Activated naive CD8-positive, alpha-beta T cell treated with anti-CD3 and anti-CD28 coated beads, Interleukin-2, amount 10 ng/mL, durations not matched to agents 7 days and 5 days (primary cell): Measurements from ENCODE around the gene CD81. TPM values are rescaled to one million over a fixed set of nuclear protein-coding genes. Genes with fewer than 3 reads are reported as not detected.

Source experiments
- ATAC-seq: fragments of 150-1000 bp; cut with Tn5 transposase; one replicate; pipeline ENCODE4 v1.10.0; 2021; ENCODE audit warnings: low read depth, moderate library complexity
- POLR2A ChIA-PET: fragments of 350-600 bp; sonication (Branson Sonifier 250); formaldehyde crosslinking; loops from one replicate; lab custom pipeline; 2021; ENCODE audit warnings: antibody characterized with exemption; lab: Charles Lee
- DNase-seq: peaks from one replicate; pipeline ENCODE4 v3.0.0; 2021
- H3K27ac Mint-ChIP-seq: one replicate; pipeline ENCODE4 v1.8.0; 2022; ENCODE audit warnings: mild to moderate bottlenecking, mixed read lengths
- H3K27me3 Mint-ChIP-seq: one replicate; pipeline ENCODE4 v1.8.0; 2022; ENCODE audit warnings: mild to moderate bottlenecking, moderate library complexity, mixed read lengths
- H3K36me3 Mint-ChIP-seq: one replicate; pipeline ENCODE4 v1.8.0; 2021; ENCODE audit warnings: mild to moderate bottlenecking, mixed read lengths
- H3K4me1 Mint-ChIP-seq: one replicate; pipeline ENCODE4 v1.8.0; 2021; ENCODE audit warnings: mixed read lengths
- H3K4me3 Mint-ChIP-seq: one replicate; pipeline ENCODE4 v1.8.0; 2022; ENCODE audit warnings: mild to moderate bottlenecking, moderate library complexity, mixed read lengths
- H3K9me3 Mint-ChIP-seq: one replicate; pipeline ENCODE4 v1.8.0; 2021; ENCODE audit warnings: mixed read lengths
- total RNA-seq, 2 experiments: library from RNA; stranded (reverse); gene quantifications; one replicate each; pipeline ENCODE4 v1.2.3, GENCODE V29; 2021

The CD81 gene
- total RNA-seq, 2 experiments from 2014 or later: 149 to 154 TPM

- H3K27me3 Mint-ChIP-seq: no peaks in the 10 kb centered on the region
- POLR2A ChIA-PET: interaction anchor here (1.0 to 3.3 kb wide), 9 partner anchors 13 to 492 kb away, joined by 3 to 32 read pairs (median 8); partner anchors contain the start of genes C11orf21, CD81 and TSPAN32
- DNase-seq: no peak
- H3K36me3 Mint-ChIP-seq: peaks cover 1% of the 10 kb centered on the region
- H3K4me1 Mint-ChIP-seq: peaks cover 3% of the 10 kb centered on the region
- peak overlapping the region; percentile 90 for H3K27ac Mint-ChIP-seq
- peak overlapping the region; percentile 90 for H3K4me3 Mint-ChIP-seq
- no peak for ATAC-seq
- H3K9me3 Mint-ChIP-seq: no peaks in the 10 kb centered on the region
Measured at GRCh38 chr11:2400762-2401435, 23.8 kb downstream of the CD81 start.

- peaks cover 3% of the 10 kb centered on the region for H3K4me1 Mint-ChIP-seq
- peak overlapping the region; percentile 90 for H3K27ac Mint-ChIP-seq
- H3K36me3 Mint-ChIP-seq: peaks cover 1% of the 10 kb centered on the region
- peak overlapping the region; percentile 90 for H3K4me3 Mint-ChIP-seq
- POLR2A ChIA-PET: interaction anchor here (1.3 to 3.3 kb wide), 3 partner anchors 25 to 491 kb away, joined by 5 to 32 read pairs (median 14); partner anchors contain the start of gene CD81
- ATAC-seq (no peak), DNase-seq (no peak)
- no peaks in the 10 kb centered on the region for H3K9me3 Mint-ChIP-seq
- no peaks in the 10 kb centered on the region for H3K27me3 Mint-ChIP-seq
Measured at GRCh38 chr11:2401436-2401984, 24.4 kb downstream of the CD81 start.

- ATAC-seq: no peak
- Mint-ChIP-seq H3K36me3 (peaks cover 1% of the 10 kb centered on the region), H3K27me3 (no peaks in the 10 kb centered on the region), H3K27ac (no peak overlapping the region), H3K9me3 (no peaks in the 10 kb centered on the region), H3K4me1 (peaks cover 3% of the 10 kb centered on the region), H3K4me3 (peak overlapping the region; percentile 90)
- DNase-seq: no peak
- POLR2A ChIA-PET: interaction anchor here (3.0 to 3.3 kb wide), 2 partner anchors 26 to 97 kb away, joined by 14 to 32 read pairs; partner anchors contain the start of gene CD81
Measured at GRCh38 chr11:2402106-2402505, 25.0 kb downstream of the CD81 start.

- H3K4me3 Mint-ChIP-seq: no peak overlapping the region
- no peaks in the 10 kb centered on the region for H3K27me3 Mint-ChIP-seq
- POLR2A ChIA-PET: interaction anchor here (1.0 to 1.1 kb wide), 2 partner anchors 93 to 102 kb away, joined by 3 read pairs; partner anchors contain the start of genes C11orf21 and TSPAN32
- H3K27ac Mint-ChIP-seq: no peak overlapping the region
- no peak for ATAC-seq
- H3K9me3 Mint-ChIP-seq: no peaks in the 10 kb centered on the region
- DNase-seq: no peak
- peaks cover 3% of the 10 kb centered on the region for H3K4me1 Mint-ChIP-seq
- H3K36me3 Mint-ChIP-seq: peaks cover 1% of the 10 kb centered on the region
Measured at GRCh38 chr11:2402890-2403645, 26.0 kb downstream of the CD81 start.

GRCh38 chr11:2404735-2405196, 27.7 kb downstream of the CD81 start:
- ATAC-seq: no peak
- Mint-ChIP-seq H3K4me1 (peaks cover 3% of the 10 kb centered on the region), H3K9me3 (no peaks in the 10 kb centered on the region), H3K36me3 (peaks cover 1% of the 10 kb centered on the region), H3K27me3 (no peaks in the 10 kb centered on the region), H3K27ac (no peak overlapping the region), H3K4me3 (no peak overlapping the region)
- DNase-seq: no peak
- POLR2A ChIA-PET: no interaction called here

- Mint-ChIP-seq H3K9me3 (no peaks in the 10 kb centered on the region), H3K4me1 (peaks cover 1% of the 10 kb centered on the region), H3K4me3 (no peak overlapping the region), H3K36me3 (peaks cover 1% of the 10 kb centered on the region), H3K27ac (no peak overlapping the region), H3K27me3 (no peaks in the 10 kb centered on the region)
- POLR2A ChIA-PET: no interaction called here
- ATAC-seq (no peak), DNase-seq (no peak)
Measured at GRCh38 chr11:2406451-2406850, 29.3 kb downstream of the CD81 start.

GRCh38 chr11:2406878-2407410, 29.8 kb downstream of the CD81 start:
- DNase-seq (no peak), ATAC-seq (no peak)
- Mint-ChIP-seq H3K9me3 (no peaks in the 10 kb centered on the region), H3K27me3 (no peaks in the 10 kb centered on the region), H3K4me3 (no peak overlapping the region), H3K4me1 (no peaks in the 10 kb centered on the region), H3K36me3 (peaks cover 1% of the 10 kb centered on the region), H3K27ac (no peak overlapping the region)
- POLR2A ChIA-PET: no interaction called here

GRCh38 chr11:2408671-2409070, 31.6 kb downstream of the CD81 start:
- DNase-seq: no peak
- POLR2A ChIA-PET: no interaction called here

GRCh38 chr11:2409126-2409525, 32.0 kb downstream of the CD81 start:
- Mint-ChIP-seq H3K4me3 (no peak overlapping the region), H3K27me3 (no peaks in the 10 kb centered on the region), H3K36me3 (no peaks in the 10 kb centered on the region), H3K4me1 (no peaks in the 10 kb centered on the region), H3K9me3 (no peaks in the 10 kb centered on the region), H3K27ac (no peak overlapping the region)
- DNase-seq: no peak
- ATAC-seq: no peak
- POLR2A ChIA-PET: no interaction called here

More at GRCh38 chr11:2408671-2409070, 31.6 kb downstream of the CD81 start:
- Mint-ChIP-seq H3K9me3 (no peaks in the 10 kb centered on the region), H3K4me3 (no peak overlapping the region), H3K4me1 (no peaks in the 10 kb centered on the region), H3K27ac (no peak overlapping the region), H3K36me3 (peaks cover 1% of the 10 kb centered on the region), H3K27me3 (no peaks in the 10 kb centered on the region)
- ATAC-seq: no peak

- Mint-ChIP-seq H3K27ac (no peak overlapping the region), H3K9me3 (no peaks in the 10 kb centered on the region), H3K4me3 (no peak overlapping the region), H3K27me3 (no peaks in the 10 kb centered on the region), H3K36me3 (no peaks in the 10 kb centered on the region), H3K4me1 (no peaks in the 10 kb centered on the region)
- DNase-seq (no peak), ATAC-seq (no peak)
- POLR2A ChIA-PET: no interaction called here
Measured at GRCh38 chr11:2409611-2410468, 32.7 kb downstream of the CD81 start.

GRCh38 chr11:2410616-2411015, 33.5 kb downstream of the CD81 start:
- POLR2A ChIA-PET: no interaction called here
- no peaks in the 10 kb centered on the region for H3K27me3 Mint-ChIP-seq

GRCh38 chr11:2411446-2412305, 34.6 kb downstream of the CD81 start:
- Mint-ChIP-seq H3K36me3 (no peaks in the 10 kb centered on the region), H3K4me1 (no peaks in the 10 kb centered on the region), H3K27ac (no peak overlapping the region), H3K9me3 (no peaks in the 10 kb centered on the region), H3K27me3 (no peaks in the 10 kb centered on the region), H3K4me3 (no peak overlapping the region)
- DNase-seq (no peak), ATAC-seq (no peak)
- POLR2A ChIA-PET: no interaction called here

More at GRCh38 chr11:2410616-2411015, 33.5 kb downstream of the CD81 start:
- no peak for ATAC-seq
- Mint-ChIP-seq H3K4me1 (no peaks in the 10 kb centered on the region), H3K27ac (no peak overlapping the region), H3K36me3 (no peaks in the 10 kb centered on the region), H3K9me3 (no peaks in the 10 kb centered on the region), H3K4me3 (no peak overlapping the region)
- no peak for DNase-seq
